Prostate gland (tissue), 2 donors: ENCODE measurements around the gene DOCK4.

ENCODE experiments used
- CTCF ChIP-seq, 4 experiments: fragments of 200-600 bp in 2 of 4; fragments of 450-650 bp in 2 of 4; sonication (generic) in 2 of 4; IDR thresholded peaks; 1 replicate in 3 of 4; 2 replicates in 1 of 4; pipeline ENCODE4 v1.5.1; 2016 to 2019; ENCODE audit warnings: antibody characterized with exemption in 4 of 4, mild to moderate bottlenecking in 2 of 4, moderate library complexity in 2 of 4
- POLR2A ChIP-seq: fragments of 450-650 bp; IDR thresholded peaks from one replicate; pipeline ENCODE4 v1.6.1; 2016; ENCODE audit warnings: antibody characterized with exemption, mild to moderate bottlenecking

- TF ChIP-seq POLR2A (no peak), CTCF (IDR thresholded peaks at IDR 0.05) (no peak)
Measured at GRCh38 chr7:111871283-111871682, 334.9 kb downstream of the DOCK4 start.
